D341Med (cell line): Measurements from ENCODE around the gene SLC4A1AP.
A peak's percentile ranks its signal among the peaks of the same experiment; 100 is the strongest.
"Not testable (repeated sequence)": the region's sequence is repeated elsewhere in the genome, so short reads cannot be mapped to it uniquely, and the experiment has no call there.

Source experiments
- DNase-seq: peaks from one replicate; pipeline ENCODE4 v3.0.0; 2012; ENCODE audit warnings: low spot score

Gene SLC4A1AP

GRCh38 chr2:27663285-27664153 is at the start of gene SLC4A1AP, which contains the start of gene SUPT7L:
Gene SLC4A1AP (plus strand): TSS chr2:27663889. CDS start chr2:27663915, 26 bp downstream.
Gene SUPT7L (minus strand): TSS chr2:27663614. CDS start chr2:27662192, 1,422 bp downstream.
- peak; percentile 77 for DNase-seq

GRCh38 chr2:27613985-27614384 is 49.7 kb upstream of the SLC4A1AP start:
- no peak for DNase-seq

GRCh38 chr2:27615316-27615715 is 48.4 kb upstream of the SLC4A1AP start:
- DNase-seq: no peak

- peak; percentile 14 for DNase-seq
These were observed 42.2 kb upstream of the SLC4A1AP start for GRCh38 chr2:27621524-27621923.

GRCh38 chr2:27622921-27623384 is 40.7 kb upstream of the SLC4A1AP start:
- DNase-seq: no peak

GRCh38 chr2:27624943-27625342 is 38.7 kb upstream of the SLC4A1AP start:
- DNase-seq: no peak

GRCh38 chr2:27626323-27626722 is 37.4 kb upstream of the SLC4A1AP start:
- not testable (repeated sequence) for DNase-seq

GRCh38 chr2:27626921-27627320 is 36.8 kb upstream of the SLC4A1AP start:
- not testable (repeated sequence) for DNase-seq

- DNase-seq: no peak
These were observed 35.5 kb upstream of the SLC4A1AP start for GRCh38 chr2:27627963-27628766.

GRCh38 chr2:27628767-27629709 is 34.7 kb upstream of the SLC4A1AP start, which contains the start of the genes CCDC121 and GPN1:
Gene CCDC121 (minus strand): TSS chr2:27629012. CDS start chr2:27627799, 1,213 bp downstream.
Gene GPN1 (plus strand): TSS chr2:27629050. CDS start chr2:27629059, 9 bp downstream.
- DNase-seq: peak; percentile 91

GRCh38 chr2:27630257-27630656 is 33.4 kb upstream of the SLC4A1AP start:
- DNase-seq: not testable (repeated sequence)

GRCh38 chr2:27634291-27634690 is 29.4 kb upstream of the SLC4A1AP start:
- DNase-seq: no peak

GRCh38 chr2:27636766-27637165 is 26.9 kb upstream of the SLC4A1AP start:
- no peak for DNase-seq

GRCh38 chr2:27638037-27638637 is 25.6 kb upstream of the SLC4A1AP start:
- no peak for DNase-seq

- no peak for DNase-seq
These were observed 25.0 kb upstream of the SLC4A1AP start for GRCh38 chr2:27638709-27639108.

GRCh38 chr2:27640722-27641245 is 22.9 kb upstream of the SLC4A1AP start:
- DNase-seq: no peak

- no peak for DNase-seq
These were observed 18.5 kb upstream of the SLC4A1AP start for GRCh38 chr2:27645197-27645596.

GRCh38 chr2:27647289-27647688 is 16.4 kb upstream of the SLC4A1AP start:
- DNase-seq: no peak

- DNase-seq: no peak
These were observed 16.0 kb upstream of the SLC4A1AP start for GRCh38 chr2:27647737-27648136.

- DNase-seq: no peak
These were observed 12.6 kb upstream of the SLC4A1AP start for GRCh38 chr2:27651056-27651455.

- no peak for DNase-seq
These were observed 11.3 kb upstream of the SLC4A1AP start for GRCh38 chr2:27652341-27652740.
